Occipital lobe (tissue), 2 donors: ENCODE data around the gene CCDC134. TPM values are rescaled to one million over a fixed set of nuclear protein-coding genes. Genes with fewer than 3 reads are reported as not detected.
"Not testable (repeated sequence)": the region's sequence is repeated elsewhere in the genome, so short reads cannot be mapped to it uniquely, and the experiment has no call there.

Experiments
- DNase-seq: peaks from one replicate; lab custom pipeline; 2025; lab: John Stamatoyannopoulos, UW
- total RNA-seq: library from RNA; depleted of rRNA; stranded (reverse); fragments of >200 nt; gene quantifications from one replicate; pipeline ENCODE4 v1.2.3, GENCODE V29; 2014

The CCDC134 gene
- total RNA-seq, 1 donor from 2014 or later, result 12.2 TPM

- DNase-seq, result no peak
These were observed 22.0 kb downstream of the CCDC134 start for GRCh38 chr22:41822317-41823057.

DNA sequence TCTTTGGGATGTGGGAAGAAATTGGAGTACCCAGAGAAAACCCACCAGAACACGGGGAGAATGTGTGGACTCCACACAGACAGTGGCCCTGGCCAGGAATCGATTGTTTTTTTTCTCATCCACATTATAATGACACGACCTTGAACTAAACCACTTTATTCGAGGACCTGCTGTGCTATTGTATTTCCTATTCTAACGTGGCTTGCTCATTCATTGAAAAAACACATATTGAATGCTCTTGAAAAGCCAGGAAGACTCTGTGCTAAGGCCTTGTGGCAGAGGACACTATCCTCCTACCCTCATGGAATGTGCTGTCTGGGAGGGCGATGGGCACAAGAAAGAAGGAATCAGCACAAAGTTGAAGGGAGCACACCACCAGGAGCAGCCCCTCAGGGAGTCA is 23.3 kb downstream of the CCDC134 start:
- no peak for DNase-seq

GRCh38 chr22:41825376-41825775 is 24.9 kb downstream of the CCDC134 start:
- DNase-seq, result no peak

GRCh38 chr22:41826021-41826420 is 25.5 kb downstream of the CCDC134 start:
- DNase-seq, result no peak

DNA sequence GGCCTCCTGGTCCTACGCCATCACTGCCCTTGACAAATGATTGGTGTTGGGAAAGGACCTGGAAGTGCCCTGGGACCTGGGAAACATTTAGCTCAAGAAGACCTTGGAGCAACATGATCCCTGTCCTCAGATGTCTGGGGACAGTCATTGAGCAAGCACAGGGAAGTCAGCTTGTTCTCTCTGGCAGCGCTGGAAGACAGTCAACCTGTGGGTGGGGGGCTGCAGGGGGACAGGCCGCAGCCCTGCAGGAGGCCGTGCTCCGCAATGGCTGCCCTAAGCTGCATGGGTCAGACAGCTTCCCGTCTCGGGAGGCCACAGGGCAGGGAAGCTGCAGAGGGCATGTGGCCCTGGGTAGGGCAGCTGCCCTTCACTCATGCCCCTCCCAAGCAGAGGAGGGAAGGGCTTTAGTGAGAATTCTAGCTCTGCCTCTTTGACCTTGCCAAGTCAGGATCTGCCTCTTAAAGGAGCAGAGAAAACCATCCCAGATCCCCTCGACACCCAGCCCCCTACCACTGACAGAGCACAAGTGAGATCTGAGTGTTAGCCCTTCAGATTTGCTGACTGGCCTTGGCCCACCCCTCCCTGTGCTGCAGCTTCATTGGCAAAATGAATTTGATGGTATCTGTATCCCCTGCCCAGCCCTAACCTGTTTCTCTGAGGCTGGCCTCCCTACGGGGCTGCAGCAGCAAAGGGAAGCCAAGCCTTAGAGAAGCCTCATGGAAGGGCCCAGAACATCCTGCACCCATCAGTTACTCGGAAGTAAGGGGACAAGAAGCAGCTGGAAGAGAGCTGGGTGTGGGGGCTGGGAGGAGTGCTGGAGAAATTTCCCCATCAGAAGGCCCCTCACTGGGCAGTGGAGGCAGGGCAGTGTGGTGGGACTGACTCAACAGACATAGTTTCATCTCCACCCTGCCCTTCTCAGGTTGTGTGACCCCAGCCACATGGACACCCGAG is 26.2 kb downstream of the CCDC134 start:
- no peak for DNase-seq

DNA sequence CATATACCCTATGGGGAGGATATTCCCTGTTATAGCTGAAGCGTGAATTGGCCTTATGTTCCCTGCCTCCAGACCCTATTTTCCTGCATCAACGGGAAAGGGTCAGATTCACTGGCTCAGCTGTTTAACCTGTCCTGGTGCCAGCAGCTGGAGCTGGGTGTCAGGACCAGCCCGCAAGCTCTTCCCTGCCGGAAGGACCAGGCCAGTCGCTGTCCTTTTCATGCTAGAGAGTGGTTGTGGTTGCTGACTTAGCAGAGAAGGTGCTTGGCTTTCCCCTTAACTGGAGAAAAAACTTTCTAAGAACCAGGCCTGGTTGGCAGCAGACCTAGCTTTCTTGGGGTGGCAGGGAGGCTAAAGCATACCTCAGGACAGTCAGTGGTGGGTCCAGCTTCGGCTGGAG is 27.2 kb downstream of the CCDC134 start:
- no peak for DNase-seq

GRCh38 chr22:41828516-41828915 is 28.0 kb downstream of the CCDC134 start:
- no peak for DNase-seq

DNA sequence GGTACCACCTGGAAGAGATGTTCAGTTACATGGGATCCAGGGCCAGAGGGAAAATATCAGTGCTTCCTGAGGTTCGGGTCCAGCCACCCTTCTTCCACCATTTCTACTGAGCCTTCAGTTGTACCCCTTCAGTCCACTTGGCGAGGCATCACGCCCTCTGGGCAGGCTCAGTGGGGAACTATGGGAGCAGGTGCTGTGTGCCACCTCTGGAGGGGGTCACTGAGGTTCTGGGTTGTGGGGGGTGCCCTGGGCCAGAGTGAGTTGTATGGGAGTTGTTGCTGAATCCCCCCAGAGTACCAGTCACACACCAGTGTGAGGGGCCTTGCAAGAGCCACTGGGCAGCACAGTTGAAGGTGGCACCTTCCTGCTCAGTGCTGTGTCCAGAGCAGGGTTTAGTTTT is 29.7 kb downstream of the CCDC134 start:
- DNase-seq, result no peak

DNA sequence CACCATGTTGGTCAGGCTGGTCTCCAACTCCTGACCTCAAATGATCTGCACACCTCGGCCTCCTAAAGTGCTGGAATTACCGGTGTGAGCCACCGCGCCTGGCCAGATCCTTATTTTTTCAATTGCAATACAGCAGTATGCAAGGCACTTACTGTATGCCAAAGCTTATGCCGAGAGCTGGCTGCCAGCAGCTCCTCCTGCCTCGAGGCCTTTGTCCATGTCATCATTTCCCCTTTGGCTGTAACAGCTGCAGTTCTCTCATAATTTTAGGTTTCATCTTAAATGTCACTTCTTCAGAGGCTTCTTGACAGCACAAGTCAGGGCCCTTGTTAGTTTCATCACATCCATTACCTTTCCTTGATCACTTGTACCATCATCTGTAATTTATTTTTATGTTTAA is 30.9 kb downstream of the CCDC134 start:
- DNase-seq, result no peak

DNA sequence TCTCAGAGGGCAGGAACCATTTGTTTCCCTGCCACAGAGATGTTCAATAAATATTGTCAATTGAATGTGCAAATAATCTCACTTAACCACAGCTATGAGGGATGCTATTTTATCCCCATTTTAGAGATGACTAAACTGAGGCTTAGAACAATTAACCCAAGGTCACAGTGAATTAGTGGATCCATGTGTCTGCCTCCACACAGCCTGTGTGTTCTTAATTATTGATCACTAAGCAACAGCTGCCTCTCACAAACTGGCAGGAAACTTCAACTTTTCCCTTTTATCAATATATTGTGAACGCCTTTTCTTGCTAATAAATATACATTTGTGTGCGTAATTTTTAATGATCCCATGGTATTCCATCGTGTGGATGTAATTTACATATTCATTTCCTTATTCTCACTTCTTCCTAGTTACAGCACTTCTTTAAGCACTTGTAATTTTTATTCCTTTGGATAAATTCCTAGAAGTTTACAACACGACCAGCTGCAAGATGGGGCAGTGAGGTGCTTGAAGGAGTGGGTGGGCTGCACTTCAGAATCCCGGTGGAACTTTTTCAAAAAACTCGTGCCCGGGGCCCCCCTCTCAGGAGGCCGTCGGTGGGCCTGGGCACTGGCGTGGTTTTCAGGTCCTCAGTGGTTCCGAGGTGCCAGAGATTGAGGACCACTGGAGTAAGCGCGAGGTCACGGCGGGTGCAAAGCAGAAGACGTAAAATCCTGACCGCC is 31.5 kb downstream of the CCDC134 start:
- no peak for DNase-seq

- peak; percentile 99 for DNase-seq
These were observed 32.3 kb downstream of the CCDC134 start, which contains the start of gene SREBF2 for GRCh38 chr22:41832553-41833368. Gene SREBF2, plus strand, starts transcription at chr22:41833105. Its CDS starts 166 bp downstream, at chr22:41833271.

- DNase-seq, result peak; percentile 29
These were observed 33.0 kb downstream of the CCDC134 start for GRCh38 chr22:41833369-41834004.

DNA sequence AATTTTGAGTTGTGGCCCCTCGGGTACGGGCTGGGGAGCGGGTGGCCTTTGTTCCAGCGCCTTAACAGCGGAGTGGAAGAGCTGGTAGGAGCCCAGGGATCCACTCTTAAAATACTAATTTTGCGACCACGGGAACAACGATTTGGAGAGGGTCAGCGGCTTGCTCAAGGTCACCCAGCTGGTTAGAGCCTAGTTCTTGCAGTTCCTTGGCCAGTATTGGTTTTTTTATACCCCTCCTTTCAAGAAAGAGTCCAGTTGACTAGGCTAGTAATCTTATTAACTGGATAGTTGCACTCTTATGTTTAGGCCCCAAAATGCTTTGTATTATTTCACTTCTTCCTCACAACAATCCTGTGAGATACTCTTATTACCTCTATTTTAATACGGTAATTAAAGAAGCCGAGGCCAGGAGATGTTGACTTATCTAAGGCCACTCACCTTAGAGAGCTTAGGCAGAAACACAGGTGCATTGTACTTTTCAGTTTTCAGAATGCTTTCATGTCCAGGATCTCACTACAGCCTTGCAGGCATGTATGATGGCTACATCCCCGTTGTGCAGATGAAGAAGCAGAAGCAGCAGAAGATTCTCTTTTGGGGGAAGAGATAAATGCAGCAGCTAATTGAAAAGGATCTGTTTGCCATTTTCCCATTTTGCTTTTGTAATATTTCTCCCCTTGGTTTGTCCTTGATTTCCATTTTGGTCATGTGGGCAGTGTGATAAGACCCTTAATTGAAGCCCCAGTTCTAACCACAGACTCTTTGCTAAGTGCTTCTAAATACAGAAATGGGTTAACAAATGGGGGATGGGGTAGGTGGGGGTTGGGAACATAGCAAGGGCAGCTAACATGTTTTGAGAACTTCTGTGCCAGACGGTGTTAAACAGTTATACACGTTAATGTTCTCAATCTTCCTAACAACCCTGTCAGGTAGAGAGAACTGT is 33.8 kb downstream of the CCDC134 start:
- no peak for DNase-seq

GRCh38 chr22:41835462-41835861 is 35.0 kb downstream of the CCDC134 start:
- not testable (repeated sequence) for DNase-seq

- no peak for DNase-seq
These were observed 36.1 kb downstream of the CCDC134 start for GRCh38 chr22:41836551-41836950.

GRCh38 chr22:41838842-41839618 is 38.6 kb downstream of the CCDC134 start:
- no peak for DNase-seq

- no peak for DNase-seq
These were observed 39.7 kb downstream of the CCDC134 start for GRCh38 chr22:41840216-41840615.

GRCh38 chr22:41841085-41841712 is 40.7 kb downstream of the CCDC134 start:
- no peak for DNase-seq
